GM19351 (cell line): ENCODE results near the gene MAX.

Source experiments
- ATAC-seq: cut with Tn5 transposase; IDR thresholded peaks from one replicate; pipeline ENCODE4 v1.9.1; 2021; ENCODE audit warnings: mild to moderate bottlenecking, moderate library complexity; ENCODE audit not compliant: unreplicated experiment

Gene MAX

DNA sequence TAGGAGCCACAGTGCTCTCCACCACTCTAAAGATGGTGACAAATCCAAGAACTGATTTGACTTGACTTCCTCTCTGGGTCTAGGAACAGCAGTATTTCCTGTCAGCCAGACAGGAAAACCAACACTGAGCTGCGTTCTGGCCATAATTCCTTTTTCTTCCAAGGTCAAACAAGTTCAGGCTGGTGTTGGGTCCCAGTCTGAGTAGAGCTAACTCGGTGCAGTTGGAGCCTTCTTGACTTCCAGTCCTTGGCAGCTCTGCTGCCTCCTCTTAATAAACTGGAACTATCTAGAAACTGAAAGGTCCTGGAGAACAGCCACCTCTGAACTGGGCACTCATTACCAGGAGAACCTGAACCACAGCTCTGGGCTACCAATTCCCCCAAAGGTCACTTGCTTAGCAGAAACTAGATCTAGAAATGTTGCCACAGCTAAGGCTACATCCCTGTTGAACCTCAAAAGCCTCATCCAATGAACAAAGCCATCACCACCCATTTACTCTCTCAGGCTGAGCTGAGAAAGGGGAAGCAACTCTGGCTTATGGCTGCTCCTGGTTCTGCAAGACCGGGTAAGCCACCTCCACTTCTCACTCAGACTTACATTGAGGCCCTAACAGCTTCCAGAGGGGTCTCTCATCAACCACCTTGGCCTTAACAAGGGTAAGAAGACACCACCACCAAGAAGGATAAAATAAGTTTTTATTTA is 27.7 kb downstream of the MAX start:
- ATAC-seq: no peak

DNA sequence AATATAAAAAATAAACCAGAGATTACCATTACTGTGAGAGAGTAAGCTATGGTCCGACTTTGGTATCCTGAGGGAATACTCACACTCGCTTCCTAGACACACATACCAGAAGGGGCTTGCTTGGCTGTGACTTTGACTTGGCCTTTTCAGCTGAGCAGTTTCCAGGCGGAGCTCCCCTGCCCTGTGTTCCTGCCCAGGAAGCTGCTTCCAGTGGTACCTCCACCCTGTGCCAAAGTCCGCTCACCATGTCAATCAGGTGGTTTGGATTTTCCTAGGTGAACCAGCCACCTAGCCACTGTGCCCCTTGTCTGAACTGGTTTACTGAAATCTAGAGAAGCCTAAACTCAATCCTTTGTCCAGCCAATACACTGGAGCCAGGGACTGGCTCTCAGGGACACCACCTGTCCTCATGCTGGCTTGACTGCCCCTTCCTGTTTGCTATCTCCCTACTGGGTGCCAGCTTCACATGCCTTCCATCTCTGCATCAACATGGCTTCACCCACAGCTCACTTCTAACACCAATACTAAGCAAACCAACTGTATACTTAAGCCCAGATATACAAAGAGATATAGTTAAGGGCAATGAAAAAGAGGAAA is 28.6 kb downstream of the MAX start:
- no peak for ATAC-seq

DNA sequence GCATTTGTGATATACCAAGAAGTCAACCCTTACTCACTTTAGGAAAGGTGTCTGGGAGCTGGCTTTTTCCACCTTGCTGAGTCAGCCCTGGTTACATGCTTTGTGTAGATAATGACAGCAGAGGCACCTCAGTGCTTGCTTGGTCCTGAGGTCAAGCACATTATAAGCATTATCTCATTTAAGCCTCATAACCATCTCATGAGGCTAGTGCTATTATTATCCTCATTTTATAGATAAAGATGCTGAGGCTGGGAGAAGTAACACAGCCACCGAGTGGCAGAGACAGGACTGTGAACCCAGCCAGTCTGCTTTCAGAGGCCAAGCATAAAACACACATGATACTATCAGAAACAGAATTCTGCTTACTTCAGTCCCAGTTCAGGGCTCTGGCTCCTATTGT is 29.4 kb downstream of the MAX start:
- ATAC-seq: no peak

GRCh38 chr14:65072256-65072655 is 30.1 kb downstream of the MAX start:
- ATAC-seq: no peak

DNA sequence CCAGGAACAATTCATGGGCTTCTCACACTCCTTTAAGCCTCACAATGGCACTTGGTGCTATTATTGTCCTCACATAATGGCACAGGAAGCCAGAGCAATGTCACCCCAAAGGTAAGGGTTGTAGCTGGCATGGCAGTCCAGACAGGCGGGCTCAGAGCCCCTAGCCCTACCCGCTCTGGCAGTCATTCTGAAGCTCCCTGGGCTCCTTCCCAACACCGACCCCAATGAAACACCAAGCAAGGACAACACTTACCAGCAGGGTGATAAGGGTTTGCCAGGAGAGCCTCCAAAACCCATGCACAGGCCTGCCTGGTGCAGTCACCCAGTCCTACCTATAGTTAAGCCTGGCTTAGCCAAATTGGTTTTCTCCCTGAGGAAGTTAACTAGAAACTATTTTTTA is 30.8 kb downstream of the MAX start:
- ATAC-seq: no peak

DNA sequence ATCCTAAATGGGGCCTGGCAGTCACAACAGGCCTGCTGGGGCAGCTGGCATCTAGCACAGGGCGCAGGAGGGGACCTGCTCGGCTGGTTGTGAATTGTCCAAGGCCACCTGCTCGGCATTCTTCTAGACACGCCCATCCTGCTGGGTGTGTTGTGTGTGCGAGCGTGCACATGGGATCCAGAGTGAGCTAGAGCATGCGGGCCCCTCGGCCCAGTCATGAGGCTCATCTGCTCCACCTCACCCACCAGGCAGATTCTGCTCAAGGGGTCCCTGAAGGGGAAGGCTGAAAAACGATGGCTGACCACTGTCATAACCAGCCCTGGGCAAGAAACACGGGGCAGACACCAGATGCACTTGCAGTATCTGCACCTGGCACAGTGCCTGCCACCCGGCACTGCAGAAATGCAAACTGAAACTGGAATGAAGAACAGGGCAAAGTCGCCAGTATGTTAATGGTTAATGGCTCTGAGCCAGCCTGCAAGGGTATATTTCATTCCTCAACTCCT is 31.8 kb downstream of the MAX start:
- no peak for ATAC-seq

DNA sequence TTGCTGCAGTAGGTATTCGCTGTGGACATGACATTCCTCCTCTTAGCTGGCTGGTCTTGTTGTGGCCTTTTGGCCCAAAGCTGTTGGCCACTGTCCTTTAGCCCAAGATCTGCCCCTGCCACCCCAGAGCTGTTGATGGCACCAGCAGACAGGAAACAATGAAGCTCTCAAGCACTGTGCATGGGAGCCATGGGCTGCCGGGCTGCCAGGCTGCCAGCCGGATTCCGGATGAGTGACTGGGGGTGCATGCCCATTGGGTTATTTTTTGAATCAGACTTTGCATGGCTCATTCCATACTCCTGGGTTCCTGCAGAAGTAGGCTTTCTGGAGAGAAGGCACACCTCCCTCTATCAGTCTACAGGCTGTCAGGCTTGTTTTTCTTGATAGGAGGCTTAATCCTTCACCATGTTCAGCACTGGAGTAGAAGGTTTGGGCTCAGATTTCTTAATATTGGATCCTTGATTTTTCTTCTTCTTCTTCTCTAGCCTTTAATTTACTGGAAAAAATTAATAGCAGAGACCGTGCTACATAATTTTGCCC is 32.4 kb downstream of the MAX start:
- no peak for ATAC-seq

DNA sequence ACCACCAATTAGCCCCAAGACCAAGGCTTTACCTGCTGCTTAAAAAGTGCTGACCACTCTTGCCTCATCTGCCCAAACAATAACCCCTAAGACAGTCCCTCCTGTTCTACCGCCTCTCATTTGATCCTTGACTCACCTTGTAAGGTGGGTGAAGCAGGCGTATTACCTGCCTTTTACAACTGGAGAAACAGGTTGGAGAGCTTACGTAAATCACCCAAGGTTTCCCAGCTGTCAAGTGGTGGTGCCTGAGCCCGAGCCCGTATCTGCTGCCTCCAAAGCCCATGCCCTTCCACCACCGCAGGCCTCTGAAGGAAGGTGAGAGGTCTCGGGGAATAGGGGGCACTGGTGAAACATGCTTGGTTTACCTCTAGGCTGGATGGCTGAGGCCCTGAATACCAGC is 36.6 kb downstream of the MAX start:
- ATAC-seq: no peak

GRCh38 chr14:65062096-65063075 is 39.9 kb downstream of the MAX start:
- no peak for ATAC-seq

DNA sequence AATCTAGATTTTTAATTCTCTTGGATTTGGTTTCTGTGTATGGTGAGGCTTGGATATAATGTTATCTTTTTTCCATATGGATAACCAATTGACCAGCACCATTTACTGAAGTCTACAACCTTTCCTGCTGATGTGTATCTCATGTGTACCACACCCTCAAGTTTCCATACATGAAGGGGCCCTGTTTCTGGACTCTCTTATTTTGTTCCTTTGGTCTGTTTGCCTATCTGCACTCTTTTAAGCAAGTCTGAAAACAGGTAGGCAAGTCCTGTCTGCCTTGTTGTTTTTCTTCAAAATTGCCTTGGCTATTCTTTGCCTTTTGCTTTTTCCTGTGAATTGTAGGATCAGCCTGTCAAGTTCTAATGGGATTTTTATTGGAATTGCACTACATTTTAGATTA is 44.6 kb downstream of the MAX start:
- no peak for ATAC-seq

DNA sequence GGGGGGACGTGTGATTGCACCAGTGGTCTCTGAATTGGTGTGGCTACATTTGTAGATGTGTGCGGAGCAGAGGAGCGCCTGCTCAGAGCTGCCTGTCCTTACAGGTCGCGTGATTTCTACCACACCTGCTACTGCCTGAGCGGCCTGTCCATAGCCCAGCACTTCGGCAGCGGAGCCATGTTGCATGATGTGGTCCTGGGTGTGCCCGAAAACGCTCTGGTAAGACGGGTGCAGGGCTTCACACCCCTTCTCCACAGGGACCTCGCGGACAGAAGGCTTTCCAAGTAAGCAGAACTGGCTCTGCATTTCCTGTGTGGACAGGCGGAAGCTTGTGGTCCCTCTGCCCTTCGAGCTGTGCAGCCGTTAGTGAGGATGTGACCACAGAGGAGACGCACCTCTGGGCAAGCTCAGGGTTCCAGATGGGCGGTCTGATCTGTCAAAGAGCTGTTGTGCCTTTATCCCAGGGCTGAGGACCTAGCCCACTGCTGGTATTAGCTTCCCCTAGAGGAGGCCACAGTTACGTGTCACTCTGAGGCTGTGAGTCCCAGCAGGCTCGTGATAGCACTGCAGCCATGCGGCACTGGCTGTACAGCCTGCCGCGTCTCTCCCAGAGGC is 47.7 kb downstream of the MAX start:
- no peak for ATAC-seq

GRCh38 chr14:65053466-65053865 is 48.9 kb downstream of the MAX start:
- no peak for ATAC-seq

DNA sequence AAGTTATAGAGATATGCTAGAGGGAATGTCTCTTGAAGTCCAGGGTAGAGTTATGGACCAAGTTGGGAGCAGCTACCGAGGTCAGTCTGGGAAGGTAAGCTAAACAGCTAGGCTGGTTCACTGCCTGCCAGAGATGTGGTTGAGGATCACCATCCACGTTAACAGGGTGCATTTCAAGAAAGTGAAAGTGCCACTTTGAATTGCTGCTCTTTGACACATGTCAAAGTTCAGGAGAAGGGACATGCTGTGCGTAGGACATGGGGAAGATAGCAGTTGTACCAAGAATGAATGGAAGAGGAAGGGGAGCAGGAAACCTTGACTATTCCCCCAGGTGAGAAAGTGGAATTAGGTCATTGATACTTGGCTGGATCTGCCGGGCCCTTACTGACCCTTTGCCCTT is 49.5 kb downstream of the MAX start:
- ATAC-seq: no peak

GRCh38 chr14:65045709-65046108 is 56.6 kb downstream of the MAX start:
- ATAC-seq: no peak

DNA sequence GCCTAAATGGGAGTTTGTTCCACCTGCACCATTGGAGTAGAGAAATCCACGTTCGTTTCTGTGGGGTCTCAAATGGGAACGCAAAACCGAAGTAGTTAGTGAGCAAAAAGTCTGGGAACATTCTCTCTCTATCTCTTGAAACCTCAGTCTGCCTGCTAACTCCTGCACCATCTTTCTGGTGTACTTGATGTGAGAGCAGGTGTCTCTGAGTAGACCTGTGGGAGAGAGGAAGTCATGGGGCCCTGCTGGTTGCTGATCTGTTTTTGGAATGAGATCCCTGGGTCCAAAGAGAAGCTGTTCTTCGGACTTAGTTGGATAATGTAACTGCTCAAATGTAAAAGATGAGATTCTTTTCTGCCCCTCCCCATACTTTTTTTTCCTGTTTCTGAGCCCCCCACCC is 57.3 kb downstream of the MAX start:
- ATAC-seq: no peak

DNA sequence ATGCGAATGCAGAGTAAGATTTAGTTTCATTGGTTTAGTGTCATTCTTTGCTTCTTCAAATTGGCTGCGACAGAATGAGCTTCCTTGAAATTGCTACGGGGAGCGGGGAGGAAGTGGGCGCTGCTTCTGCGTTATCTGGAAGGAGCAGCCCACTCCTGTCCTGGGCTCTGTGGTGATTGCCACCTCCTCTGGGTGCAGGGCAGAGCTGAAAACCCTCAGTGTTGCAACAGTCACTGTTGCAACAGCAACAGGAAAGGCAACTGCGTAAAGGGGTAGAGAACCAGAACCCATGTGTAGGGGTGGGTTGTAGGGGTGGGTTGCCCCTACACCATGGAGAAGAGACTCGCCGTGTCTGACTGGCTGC is 57.7 kb downstream of the MAX start:
- ATAC-seq: no peak

DNA sequence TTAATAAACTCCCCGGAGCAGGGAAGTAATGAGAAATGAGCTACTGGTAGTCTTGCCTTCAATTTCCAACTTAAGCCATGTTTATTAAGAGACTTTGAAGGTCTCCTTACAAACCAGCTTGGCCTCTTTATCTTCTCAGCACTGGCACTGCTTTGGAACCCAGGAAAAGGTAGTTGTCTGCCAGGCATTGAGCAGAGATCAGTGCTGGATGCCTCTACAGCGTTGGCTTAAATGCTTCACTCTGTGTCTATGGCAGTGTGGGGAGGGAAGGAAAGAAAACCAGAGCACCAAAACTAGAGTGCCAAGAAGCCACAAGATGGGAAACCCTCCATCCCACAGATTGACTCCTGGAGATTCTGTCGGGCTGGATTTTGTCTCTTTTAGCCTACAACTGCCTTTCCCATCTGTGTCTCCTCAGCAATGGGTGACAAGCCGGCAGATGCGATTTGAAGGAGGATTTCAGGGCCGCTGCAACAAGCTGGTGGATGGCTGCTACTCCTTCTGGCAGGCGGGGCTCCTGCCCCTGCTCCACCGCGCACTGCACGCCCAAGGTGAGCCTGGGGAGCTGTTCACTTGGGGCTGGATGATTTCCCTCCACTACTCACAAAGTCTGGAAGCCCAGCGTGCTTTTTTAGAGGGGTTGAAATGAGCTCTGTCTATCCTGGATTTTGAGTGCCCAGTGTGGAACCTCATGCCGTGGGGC is 58.3 kb downstream of the MAX start:
- no peak for ATAC-seq

DNA sequence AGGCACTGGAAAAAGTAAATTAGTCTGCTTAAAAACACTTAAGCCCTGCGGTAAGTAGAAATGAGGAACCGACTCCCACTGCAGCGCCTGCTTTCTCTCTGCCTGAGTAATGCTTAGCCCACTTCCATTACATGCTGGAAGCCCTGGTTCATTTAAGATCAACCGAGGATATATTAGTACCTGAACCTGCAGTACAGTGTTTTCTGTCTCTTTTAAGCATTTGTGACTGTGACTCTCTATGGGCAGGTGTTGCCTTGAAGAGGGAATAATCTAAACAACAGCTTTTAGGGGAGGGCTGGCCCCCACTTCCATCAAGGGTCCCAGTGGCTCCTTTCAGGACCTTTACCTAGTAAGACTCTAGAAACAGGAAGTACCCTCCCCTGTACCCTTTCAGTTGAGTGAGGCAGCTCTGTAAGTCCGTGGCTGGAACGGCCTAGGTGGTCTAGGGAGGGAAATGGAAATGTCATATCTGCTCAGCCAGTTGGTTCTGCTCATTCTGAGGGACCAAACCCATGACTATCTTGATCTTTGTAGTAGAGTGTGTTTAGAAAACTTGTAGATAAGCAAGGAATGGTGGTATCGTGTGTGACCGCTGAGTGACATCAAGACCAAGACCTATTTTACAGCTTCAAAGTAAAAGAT is 59.5 kb downstream of the MAX start:
- ATAC-seq: no peak

- no peak for ATAC-seq
These were observed 60.0 kb downstream of the MAX start for GRCh38 chr14:65042296-65042695.

- no peak for ATAC-seq
These were observed 60.8 kb downstream of the MAX start for GRCh38 chr14:65041434-65041915.
